NCI-H1092 (cell line): ENCODE measurements around the gene ADORA2B.

Experiments used
- DNase-seq: peaks from one replicate; lab custom pipeline; 2025; lab: John Stamatoyannopoulos, UW

ADORA2B gene

GRCh38 chr17:15981646-15982580 lies 37.0 kb downstream of the ADORA2B start:
- DNase-seq, result no peak

GRCh38 chr17:15996322-15996721 lies 51.4 kb downstream of the ADORA2B start:
- no peak for DNase-seq

- DNase-seq, result no peak
These were observed 53.2 kb downstream of the ADORA2B start for GRCh38 chr17:15998031-15998562.

GRCh38 chr17:15999141-15999973 lies 54.4 kb downstream of the ADORA2B start, which contains the start of the genes TTC19 and ZSWIM7:
Gene TTC19, plus strand, starts transcription at chr17:15999824. Its CDS starts 25 bp downstream, at chr17:15999849.
Gene ZSWIM7, minus strand, starts transcription at chr17:15999704. Its CDS starts 110 bp downstream, at chr17:15999594.
- peak; percentile 86 for DNase-seq

- DNase-seq, result peak; percentile 7
These were observed 55.3 kb downstream of the ADORA2B start for GRCh38 chr17:15999974-16000827.

GRCh38 chr17:16001226-16001897 lies 56.4 kb downstream of the ADORA2B start:
- no peak for DNase-seq

- DNase-seq, result no peak
These were observed 57.9 kb downstream of the ADORA2B start for GRCh38 chr17:16002708-16003260.

- no peak for DNase-seq
These were observed 58.9 kb downstream of the ADORA2B start for GRCh38 chr17:16003841-16004240.

GRCh38 chr17:16005636-16006035 lies 60.7 kb downstream of the ADORA2B start:
- no peak for DNase-seq

- no peak for DNase-seq
These were observed 62.5 kb downstream of the ADORA2B start for GRCh38 chr17:16007439-16007838.

GRCh38 chr17:16013943-16014407 lies 69.0 kb downstream of the ADORA2B start:
- no peak for DNase-seq

- no peak for DNase-seq
These were observed 74.4 kb downstream of the ADORA2B start for GRCh38 chr17:16019347-16019746.

- DNase-seq, result no peak
These were observed 79.0 kb downstream of the ADORA2B start for GRCh38 chr17:16023881-16024280.

- DNase-seq, result no peak
These were observed 80.3 kb downstream of the ADORA2B start for GRCh38 chr17:16025202-16025601.
